DND-41 (cell line): ENCODE data around the gene ARRDC3.

Experiments
- EZH2 ChIP-seq: IDR thresholded peaks from 3 replicates; pipeline ENCODE4 v1.6.1; 2012; ENCODE audit warnings: borderline replicate concordance, low read depth, mild to moderate bottlenecking, moderate library complexity, low read length, inconsistent platforms; ENCODE audit not compliant: severe bottlenecking
- TF ChIP-seq, protein P1 (sequence below): IDR thresholded peaks from 2 replicates; pipeline ENCODE4 v1.5.1; 2012; ENCODE audit warnings: borderline replicate concordance, low read length, moderate library complexity, mild to moderate bottlenecking; ENCODE audit not compliant: poor library complexity, severe bottlenecking; ENCODE audit errors: extremely low read depth

DNA sequence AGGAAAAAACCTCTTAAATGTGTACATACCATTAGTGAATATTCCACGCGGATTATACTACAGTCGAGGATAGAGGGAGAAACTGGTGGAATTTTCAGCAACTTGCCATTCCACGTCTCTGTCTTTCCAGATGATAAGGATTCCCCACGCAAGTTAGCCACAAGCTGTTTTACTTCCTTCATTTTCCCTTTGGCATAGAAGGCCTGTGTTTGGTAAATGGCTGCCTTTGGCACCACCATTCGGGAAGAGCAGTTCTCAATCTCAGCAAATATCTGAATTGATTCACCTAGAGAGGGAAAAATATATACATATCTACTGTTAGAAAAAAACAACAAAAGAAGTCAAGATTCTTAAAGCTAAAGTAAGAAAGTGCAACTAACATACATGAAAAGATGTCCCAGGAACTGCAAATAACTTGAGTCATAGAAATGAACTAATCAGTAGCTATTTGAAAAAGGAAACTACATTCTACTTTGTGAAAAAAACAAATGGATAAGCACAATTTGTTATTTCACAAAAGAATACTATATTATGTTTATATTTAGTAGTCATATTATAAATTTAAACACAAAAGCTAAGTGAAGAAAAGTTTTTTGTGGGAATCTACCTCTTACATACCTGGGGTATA is 8.1 kb downstream of the ARRDC3 start:
- TF ChIP-seq, protein P1, sequence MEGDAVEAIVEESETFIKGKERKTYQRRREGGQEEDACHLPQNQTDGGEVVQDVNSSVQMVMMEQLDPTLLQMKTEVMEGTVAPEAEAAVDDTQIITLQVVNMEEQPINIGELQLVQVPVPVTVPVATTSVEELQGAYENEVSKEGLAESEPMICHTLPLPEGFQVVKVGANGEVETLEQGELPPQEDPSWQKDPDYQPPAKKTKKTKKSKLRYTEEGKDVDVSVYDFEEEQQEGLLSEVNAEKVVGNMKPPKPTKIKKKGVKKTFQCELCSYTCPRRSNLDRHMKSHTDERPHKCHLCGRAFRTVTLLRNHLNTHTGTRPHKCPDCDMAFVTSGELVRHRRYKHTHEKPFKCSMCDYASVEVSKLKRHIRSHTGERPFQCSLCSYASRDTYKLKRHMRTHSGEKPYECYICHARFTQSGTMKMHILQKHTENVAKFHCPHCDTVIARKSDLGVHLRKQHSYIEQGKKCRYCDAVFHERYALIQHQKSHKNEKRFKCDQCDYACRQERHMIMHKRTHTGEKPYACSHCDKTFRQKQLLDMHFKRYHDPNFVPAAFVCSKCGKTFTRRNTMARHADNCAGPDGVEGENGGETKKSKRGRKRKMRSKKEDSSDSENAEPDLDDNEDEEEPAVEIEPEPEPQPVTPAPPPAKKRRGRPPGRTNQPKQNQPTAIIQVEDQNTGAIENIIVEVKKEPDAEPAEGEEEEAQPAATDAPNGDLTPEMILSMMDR: no peak
- no peak for TF ChIP-seq EZH2
